GM12865 (cell line): ENCODE data around the gene KCTD18.

ENCODE experiments used
- DNase-seq: peaks from one replicate; pipeline ENCODE4 v3.0.0; 2010; ENCODE audit warnings: low read depth
- H3K4me3 ChIP-seq: 2 replicates; pipeline ENCODE4 v1.5.1; 2011; ENCODE audit warnings: mild to moderate bottlenecking, low read depth, low read length, control low read depth
- TF ChIP-seq, protein P1 (sequence below): IDR thresholded peaks from 2 replicates; pipeline ENCODE4 v1.5.1; 2011; ENCODE audit warnings: low read length, control low read depth, low read depth, inconsistent platforms; ENCODE audit not compliant: insufficient read depth; ENCODE audit errors: missing control alignments

The KCTD18 gene

GRCh38 chr2:200452377-200452776 is 57.5 kb downstream of the KCTD18 start:
- TF ChIP-seq, protein P1, sequence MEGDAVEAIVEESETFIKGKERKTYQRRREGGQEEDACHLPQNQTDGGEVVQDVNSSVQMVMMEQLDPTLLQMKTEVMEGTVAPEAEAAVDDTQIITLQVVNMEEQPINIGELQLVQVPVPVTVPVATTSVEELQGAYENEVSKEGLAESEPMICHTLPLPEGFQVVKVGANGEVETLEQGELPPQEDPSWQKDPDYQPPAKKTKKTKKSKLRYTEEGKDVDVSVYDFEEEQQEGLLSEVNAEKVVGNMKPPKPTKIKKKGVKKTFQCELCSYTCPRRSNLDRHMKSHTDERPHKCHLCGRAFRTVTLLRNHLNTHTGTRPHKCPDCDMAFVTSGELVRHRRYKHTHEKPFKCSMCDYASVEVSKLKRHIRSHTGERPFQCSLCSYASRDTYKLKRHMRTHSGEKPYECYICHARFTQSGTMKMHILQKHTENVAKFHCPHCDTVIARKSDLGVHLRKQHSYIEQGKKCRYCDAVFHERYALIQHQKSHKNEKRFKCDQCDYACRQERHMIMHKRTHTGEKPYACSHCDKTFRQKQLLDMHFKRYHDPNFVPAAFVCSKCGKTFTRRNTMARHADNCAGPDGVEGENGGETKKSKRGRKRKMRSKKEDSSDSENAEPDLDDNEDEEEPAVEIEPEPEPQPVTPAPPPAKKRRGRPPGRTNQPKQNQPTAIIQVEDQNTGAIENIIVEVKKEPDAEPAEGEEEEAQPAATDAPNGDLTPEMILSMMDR: no peak

GRCh38 chr2:200451511-200451910 is 58.4 kb downstream of the KCTD18 start:
- no peak overlapping the region for H3K4me3 ChIP-seq
- peak; percentile 14 for DNase-seq
- TF ChIP-seq, protein P1: no peak

More at GRCh38 chr2:200452377-200452776, 57.5 kb downstream of the KCTD18 start:
- DNase-seq: no peak
- H3K4me3 ChIP-seq: no peak overlapping the region

- no peak overlapping the region for H3K4me3 ChIP-seq
- TF ChIP-seq, protein P1: no peak
- no peak for DNase-seq
Measured at GRCh38 chr2:200450288-200450687, 59.6 kb downstream of the KCTD18 start.

GRCh38 chr2:200449149-200449548 is 60.7 kb downstream of the KCTD18 start:
- no peak overlapping the region for H3K4me3 ChIP-seq
- DNase-seq: no peak
- TF ChIP-seq, protein P1: no peak

DNA sequence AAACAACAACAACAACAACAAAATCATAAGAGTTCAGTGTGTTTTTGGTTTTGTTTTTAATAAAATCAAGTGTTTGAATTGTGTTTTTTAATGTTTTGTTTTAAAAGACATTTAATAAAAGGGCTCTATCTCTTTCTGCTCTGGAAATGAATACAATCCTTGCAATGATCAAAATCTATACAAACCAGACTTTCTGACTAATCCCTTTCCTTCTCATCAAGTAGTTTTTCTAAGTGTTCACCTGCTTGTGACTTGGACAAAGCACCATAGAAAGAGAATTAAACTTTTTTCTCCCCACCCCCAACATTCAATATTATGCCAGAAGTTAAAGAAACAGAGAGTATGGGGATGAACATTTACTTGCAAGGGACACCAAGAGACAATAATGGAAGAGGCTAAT is 61.4 kb downstream of the KCTD18 start:
- H3K4me3 ChIP-seq: no peak overlapping the region
- TF ChIP-seq, protein P1: no peak
- DNase-seq: no peak

DNA sequence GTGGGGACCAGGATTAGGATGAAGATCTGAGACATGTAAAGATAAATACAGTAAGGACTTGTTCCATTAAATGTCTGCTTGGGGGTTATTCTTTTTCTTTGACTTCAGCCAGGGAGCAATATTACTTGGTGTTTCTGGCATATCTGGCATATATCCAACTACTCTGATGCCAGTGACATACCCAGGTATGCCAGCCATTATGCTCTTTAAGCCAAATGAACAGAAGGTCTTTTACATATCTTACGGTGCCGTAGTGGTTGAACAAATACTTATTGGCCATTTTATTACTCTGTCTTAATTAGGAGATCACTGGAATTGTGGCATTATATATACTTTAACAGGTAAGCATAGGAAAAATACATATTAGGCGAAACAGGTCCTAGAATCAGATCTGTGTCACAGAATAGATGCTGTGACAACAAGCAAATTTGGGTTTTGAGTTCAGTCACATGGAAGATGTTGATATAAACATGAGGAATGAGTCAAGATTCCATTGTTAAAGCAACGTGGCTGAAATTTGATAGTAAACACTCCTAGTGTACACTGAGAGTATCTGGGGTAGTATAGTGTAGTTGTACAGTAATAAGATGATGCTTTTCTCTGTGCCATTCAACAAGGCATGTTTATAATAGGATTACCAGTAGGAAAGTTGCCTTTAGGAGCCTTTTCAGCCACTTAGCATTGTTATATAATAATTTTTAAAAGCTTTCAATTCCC is 62.6 kb downstream of the KCTD18 start:
- TF ChIP-seq, protein P1: no peak
- no peak overlapping the region for H3K4me3 ChIP-seq
- DNase-seq: no peak

- TF ChIP-seq, protein P1: no peak
Measured at GRCh38 chr2:200446612-200447011, 63.3 kb downstream of the KCTD18 start.

More at GRCh38 chr2:200446612-200447011, 63.3 kb downstream of the KCTD18 start:
- no peak overlapping the region for H3K4me3 ChIP-seq
- DNase-seq: no peak
